Measurements from ENCODE around the gene PNPO. TPM values are rescaled to one million over a fixed set of nuclear protein-coding genes. Genes with fewer than 3 reads are reported as not detected.

Gene PNPO
- total RNA-seq, 2 donors from 2014 or later = 18.1 to 70.5 TPM

DNA sequence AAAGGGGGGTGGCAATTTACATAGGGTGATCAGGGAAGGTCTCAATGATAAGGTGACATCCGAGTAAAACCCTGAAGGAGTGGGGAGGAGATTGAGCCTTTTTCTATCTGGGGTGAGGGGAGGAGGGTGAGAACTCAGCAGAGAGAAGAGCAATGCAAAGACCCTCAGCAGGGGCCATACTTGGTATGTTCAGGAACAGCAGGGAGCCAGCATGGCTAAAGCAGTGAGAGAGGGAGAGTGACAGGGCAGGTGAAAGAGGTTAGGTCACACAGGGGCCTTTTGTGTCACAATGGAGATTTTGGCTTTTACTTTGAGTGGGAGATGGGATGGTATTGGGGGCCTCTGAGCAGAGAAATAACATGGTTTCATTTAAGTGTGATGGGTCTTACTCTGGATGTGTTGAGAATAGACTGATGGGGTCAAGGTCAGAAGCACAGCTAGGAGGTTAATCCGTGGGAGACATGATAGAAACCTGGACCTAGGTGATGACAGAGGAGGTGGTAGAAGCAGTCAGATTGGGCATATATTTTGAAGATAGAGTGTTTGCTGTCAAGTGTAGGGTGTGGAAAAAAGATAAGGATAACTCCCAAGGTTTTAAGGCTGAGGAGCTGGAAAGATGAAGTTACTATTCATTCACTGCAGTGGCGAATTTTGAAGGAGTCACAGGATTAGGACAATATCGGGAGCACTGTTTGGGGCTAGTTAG lies 39.2 kb upstream of the PNPO start:
- Histone ChIP-seq H3K4me3 (no peak overlapping the region), H3K9ac (ENCODE audit: low read depth in 2 of 2, low read length in 2 of 2) (no peak overlapping the region), H3K4me1 (peaks cover 6% of the 10 kb centered on the region), H3K27ac (no peak overlapping the region), H3K9me3 (no peaks in the 10 kb centered on the region), H3K27me3 (no peaks in the 10 kb centered on the region), H3K36me3 (no peaks in the 10 kb centered on the region)
- intact Hi-C loops (cut with DNase I) = no loop called here
- no peak for DNase-seq
- TF ChIP-seq, protein P1, sequence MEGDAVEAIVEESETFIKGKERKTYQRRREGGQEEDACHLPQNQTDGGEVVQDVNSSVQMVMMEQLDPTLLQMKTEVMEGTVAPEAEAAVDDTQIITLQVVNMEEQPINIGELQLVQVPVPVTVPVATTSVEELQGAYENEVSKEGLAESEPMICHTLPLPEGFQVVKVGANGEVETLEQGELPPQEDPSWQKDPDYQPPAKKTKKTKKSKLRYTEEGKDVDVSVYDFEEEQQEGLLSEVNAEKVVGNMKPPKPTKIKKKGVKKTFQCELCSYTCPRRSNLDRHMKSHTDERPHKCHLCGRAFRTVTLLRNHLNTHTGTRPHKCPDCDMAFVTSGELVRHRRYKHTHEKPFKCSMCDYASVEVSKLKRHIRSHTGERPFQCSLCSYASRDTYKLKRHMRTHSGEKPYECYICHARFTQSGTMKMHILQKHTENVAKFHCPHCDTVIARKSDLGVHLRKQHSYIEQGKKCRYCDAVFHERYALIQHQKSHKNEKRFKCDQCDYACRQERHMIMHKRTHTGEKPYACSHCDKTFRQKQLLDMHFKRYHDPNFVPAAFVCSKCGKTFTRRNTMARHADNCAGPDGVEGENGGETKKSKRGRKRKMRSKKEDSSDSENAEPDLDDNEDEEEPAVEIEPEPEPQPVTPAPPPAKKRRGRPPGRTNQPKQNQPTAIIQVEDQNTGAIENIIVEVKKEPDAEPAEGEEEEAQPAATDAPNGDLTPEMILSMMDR (IDR thresholded peaks at IDR 0.05) = no peak

- Histone ChIP-seq H3K36me3 (no peaks in the 10 kb centered on the region), H3K4me3 (no peak overlapping the region), H3K27me3 (no peaks in the 10 kb centered on the region), H3K4me1 (no peaks in the 10 kb centered on the region), H3K9me3 (no peaks in the 10 kb centered on the region), H3K27ac (peak overlapping the region; percentile 39), H3K9ac (ENCODE audit: low read depth in 2 of 2, low read length in 2 of 2) (no peak overlapping the region)
- TF ChIP-seq, protein P1 (IDR thresholded peaks at IDR 0.05) = no peak
- peak; percentile 40 for DNase-seq
- intact Hi-C loops (cut with DNase I) = no loop called here
These were observed 36.1 kb upstream of the PNPO start for GRCh38 chr17:47905221-47905733.

DNA sequence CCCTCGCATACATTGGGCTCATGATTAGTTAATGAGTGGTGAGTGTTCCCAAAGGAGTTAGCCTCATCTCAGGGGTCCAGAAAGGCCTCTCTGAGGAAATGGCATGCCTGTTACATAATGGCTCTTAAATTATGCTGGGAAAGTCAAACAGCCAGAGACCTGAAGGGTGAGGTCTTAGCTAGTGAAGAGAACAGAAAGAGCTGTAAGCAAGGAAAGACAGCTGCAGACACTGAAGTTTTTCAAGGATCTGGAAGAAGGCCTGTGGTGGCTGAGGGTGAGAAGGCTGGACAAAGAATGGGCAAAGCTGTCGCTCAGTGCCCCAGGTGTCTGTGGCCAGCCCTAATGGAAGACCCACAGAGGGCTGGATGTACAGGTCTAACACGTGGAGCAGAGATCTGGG lies 34.9 kb upstream of the PNPO start:
- Histone ChIP-seq H3K36me3 (no peaks in the 10 kb centered on the region), H3K4me1 (no peaks in the 10 kb centered on the region), H3K9me3 (no peaks in the 10 kb centered on the region), H3K9ac (ENCODE audit: low read depth in 2 of 2, low read length in 2 of 2) (no peak overlapping the region), H3K4me3 (no peak overlapping the region), H3K27me3 (no peaks in the 10 kb centered on the region), H3K27ac (no peak overlapping the region)
- no peak for DNase-seq
- intact Hi-C loops (cut with DNase I) = no loop called here
- TF ChIP-seq, protein P1 (IDR thresholded peaks at IDR 0.05) = no peak

DNA sequence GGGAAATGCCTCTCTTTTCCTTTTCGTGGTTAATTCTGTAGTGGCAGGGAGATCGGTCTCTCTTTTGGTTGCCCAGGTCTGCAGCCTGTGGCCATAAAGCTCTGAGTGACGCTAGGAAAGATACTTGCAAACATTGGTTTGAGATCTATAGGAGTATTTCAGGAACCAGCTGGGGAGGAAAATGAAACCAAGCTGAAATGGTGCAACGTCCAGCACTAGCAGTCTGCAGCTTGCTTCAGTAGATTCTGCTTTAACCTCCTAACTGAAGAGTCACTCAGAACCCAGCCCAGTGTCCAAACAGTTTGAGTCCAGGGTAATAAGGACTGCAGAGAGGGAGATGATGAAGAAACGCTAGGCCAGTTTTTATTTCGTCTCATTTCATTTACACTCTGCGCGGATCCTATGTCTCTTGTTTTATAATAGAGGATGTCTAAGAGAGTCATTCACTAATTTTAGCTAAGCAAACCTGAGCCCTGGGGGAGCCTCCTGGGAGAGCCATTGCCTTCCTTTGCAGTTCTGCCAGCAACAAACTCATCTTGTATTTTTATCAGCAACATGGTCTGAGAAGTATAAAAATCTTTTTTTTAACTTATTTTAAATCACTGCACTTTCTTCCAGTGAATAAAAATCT lies 33.3 kb upstream of the PNPO start:
- no peak for DNase-seq
- no peak overlapping the region for H3K9ac ChIP-seq (ENCODE audit: low read depth in 2 of 2, low read length in 2 of 2)
- H3K27ac ChIP-seq = no peak overlapping the region
- intact Hi-C loops (cut with DNase I) = no loop called here
- no peak overlapping the region for H3K4me3 ChIP-seq
- no peaks in the 10 kb centered on the region for H3K27me3 ChIP-seq
- no peaks in the 10 kb centered on the region for H3K9me3 ChIP-seq
- no peaks in the 10 kb centered on the region for H3K36me3 ChIP-seq
- TF ChIP-seq, protein P1 (IDR thresholded peaks at IDR 0.05) = no peak
- H3K4me1 ChIP-seq = no peaks in the 10 kb centered on the region

DNA sequence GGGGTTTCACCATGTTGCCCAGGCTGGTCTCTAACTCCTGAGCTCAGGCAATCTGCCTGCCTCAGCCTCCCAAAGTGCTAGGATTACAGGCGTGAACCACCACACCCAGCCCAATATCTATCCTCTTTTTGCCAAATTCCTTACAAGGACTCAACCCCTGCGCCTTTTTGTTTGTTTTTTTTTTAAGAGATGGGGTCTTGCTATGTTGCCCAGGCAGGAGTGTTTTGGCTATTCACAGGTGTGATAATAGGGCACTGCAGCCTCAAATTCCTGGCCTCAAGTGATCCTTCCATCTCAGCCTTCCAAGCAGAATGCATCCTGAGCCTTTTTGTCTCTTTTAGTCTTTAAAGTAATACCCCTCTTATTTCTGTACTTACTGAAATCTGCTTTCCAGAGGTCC lies 28.3 kb upstream of the PNPO start:
- H3K36me3 ChIP-seq = no peaks in the 10 kb centered on the region
- H3K27me3 ChIP-seq = no peaks in the 10 kb centered on the region
- no peaks in the 10 kb centered on the region for H3K9me3 ChIP-seq
- DNase-seq = no peak
- no peaks in the 10 kb centered on the region for H3K4me1 ChIP-seq
- no peak overlapping the region for H3K27ac ChIP-seq
- TF ChIP-seq, protein P1 (IDR thresholded peaks at IDR 0.05) = no peak
- no peak overlapping the region for H3K4me3 ChIP-seq
- intact Hi-C loops (cut with DNase I) = no loop called here
- no peak overlapping the region for H3K9ac ChIP-seq (ENCODE audit: low read depth in 2 of 2, low read length in 2 of 2)

Data from colonic mucosa (tissue), 4 donors.